Activated naive CD8-positive, alpha-beta T cell treated with anti-CD3 and anti-CD28 coated beads for 36 hours (primary cell): Measurements from ENCODE around the gene REL. TPM values are rescaled to one million over a fixed set of nuclear protein-coding genes. Genes with fewer than 3 reads are reported as not detected.
"Not testable (repeated sequence)": the region's sequence is repeated elsewhere in the genome, so short reads cannot be mapped to it uniquely, and the experiment has no call there.

Experiments used
- DNase-seq: peaks from one replicate; pipeline ENCODE4 v3.0.0; 2021
- H3K27ac Mint-ChIP-seq: one replicate; pipeline ENCODE4 v1.8.0; 2022; ENCODE audit warnings: mild to moderate bottlenecking, moderate library complexity, mixed read lengths
- H3K27me3 Mint-ChIP-seq: one replicate; pipeline ENCODE4 v1.8.0; 2022; ENCODE audit warnings: mild to moderate bottlenecking, mixed read lengths
- H3K36me3 Mint-ChIP-seq: one replicate; pipeline ENCODE4 v1.8.0; 2021; ENCODE audit warnings: mild to moderate bottlenecking, mixed read lengths
- H3K4me1 Mint-ChIP-seq: one replicate; pipeline ENCODE4 v1.8.0; 2021; ENCODE audit warnings: mixed read lengths
- H3K4me3 Mint-ChIP-seq: one replicate; pipeline ENCODE4 v1.8.0; 2022; ENCODE audit warnings: mild to moderate bottlenecking, moderate library complexity, mixed read lengths
- H3K9me3 Mint-ChIP-seq: one replicate; pipeline ENCODE4 v1.8.0; 2022; ENCODE audit warnings: mixed read lengths
- total RNA-seq, 2 experiments: library from RNA; stranded (reverse); gene quantifications; one replicate each; pipeline ENCODE4 v1.2.3, GENCODE V29; 2021

The REL gene
- total RNA-seq, 2 experiments from 2014 or later: 61.5 to 62.4 TPM

DNA sequence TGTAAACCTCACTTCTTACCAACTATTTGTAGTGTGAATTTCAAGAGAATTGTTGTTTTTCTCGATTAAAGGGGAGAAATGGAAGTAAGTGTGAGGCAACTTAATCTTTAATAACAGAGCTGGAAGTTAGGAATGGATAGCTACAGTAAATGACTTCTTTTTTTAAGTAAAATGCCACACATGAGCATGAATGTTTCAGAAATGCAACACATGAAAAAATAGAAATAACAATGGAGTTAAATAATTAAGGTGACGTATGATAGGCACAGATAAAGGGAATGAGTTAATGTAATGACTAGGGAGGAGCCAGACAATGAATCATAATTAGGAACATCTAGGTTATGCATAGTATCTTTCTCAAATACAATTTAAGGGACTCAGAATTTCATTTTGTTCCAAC lies 3.4 kb downstream of the REL start:
- peak overlapping the region; percentile 92 for H3K4me3 Mint-ChIP-seq
- no peak for DNase-seq
- peak overlapping the region; percentile 90 for H3K27ac Mint-ChIP-seq
- H3K36me3 Mint-ChIP-seq: peaks cover 60% of the 10 kb centered on the region
- H3K4me1 Mint-ChIP-seq: peaks cover 45% of the 10 kb centered on the region
- no peaks in the 10 kb centered on the region for H3K9me3 Mint-ChIP-seq
- H3K27me3 Mint-ChIP-seq: no peaks in the 10 kb centered on the region

DNA sequence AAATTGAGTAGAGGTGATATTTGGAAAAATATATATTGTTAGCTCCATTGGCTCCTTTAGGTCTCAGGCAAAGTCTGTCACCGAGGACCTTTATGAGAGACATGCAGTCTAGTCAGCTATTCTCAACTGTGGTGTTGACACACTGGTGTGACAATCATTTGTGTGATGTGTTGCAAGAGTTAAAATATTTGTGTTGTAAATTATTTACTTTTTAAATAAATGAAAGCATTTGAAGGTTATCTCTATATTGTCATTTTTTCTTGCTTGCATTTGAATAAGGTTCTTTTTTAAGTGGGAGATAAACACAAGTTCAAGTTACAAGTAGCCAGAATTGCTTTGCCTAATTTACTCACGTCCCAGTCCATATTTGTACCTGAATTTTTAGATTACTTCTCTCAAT lies 4.3 kb downstream of the REL start:
- no peak for DNase-seq
- H3K36me3 Mint-ChIP-seq: peaks cover 63% of the 10 kb centered on the region
- peak overlapping the region; percentile 90 for H3K27ac Mint-ChIP-seq
- H3K4me3 Mint-ChIP-seq: peak overlapping the region; percentile 92
- peaks cover 45% of the 10 kb centered on the region for H3K4me1 Mint-ChIP-seq
- peaks cover 1% of the 10 kb centered on the region for H3K9me3 Mint-ChIP-seq
- no peaks in the 10 kb centered on the region for H3K27me3 Mint-ChIP-seq

DNA sequence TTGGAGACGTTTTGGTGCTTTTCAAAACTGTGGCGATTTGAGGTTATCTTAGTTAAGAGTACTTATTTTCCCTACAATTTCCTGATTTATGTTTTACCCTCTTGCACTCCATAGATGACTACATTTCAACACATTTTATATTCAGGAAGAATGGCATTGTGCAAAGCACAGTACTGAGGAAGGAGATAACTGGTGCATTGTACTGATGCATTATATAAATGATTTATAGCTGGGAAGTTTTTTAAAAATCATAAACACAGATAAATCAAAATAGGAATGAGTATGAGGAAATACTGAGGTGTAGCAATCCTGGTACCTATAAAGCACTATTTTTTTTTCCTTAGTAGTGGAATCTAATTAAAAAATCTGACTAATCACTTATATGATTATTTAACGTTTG lies 5.6 kb downstream of the REL start:
- no peak overlapping the region for H3K27ac Mint-ChIP-seq
- peak overlapping the region; percentile 58 for H3K4me3 Mint-ChIP-seq
- peaks cover 67% of the 10 kb centered on the region for H3K36me3 Mint-ChIP-seq
- H3K4me1 Mint-ChIP-seq: peaks cover 57% of the 10 kb centered on the region
- H3K9me3 Mint-ChIP-seq: peaks cover 1% of the 10 kb centered on the region
- no peaks in the 10 kb centered on the region for H3K27me3 Mint-ChIP-seq
- no peak for DNase-seq

DNA sequence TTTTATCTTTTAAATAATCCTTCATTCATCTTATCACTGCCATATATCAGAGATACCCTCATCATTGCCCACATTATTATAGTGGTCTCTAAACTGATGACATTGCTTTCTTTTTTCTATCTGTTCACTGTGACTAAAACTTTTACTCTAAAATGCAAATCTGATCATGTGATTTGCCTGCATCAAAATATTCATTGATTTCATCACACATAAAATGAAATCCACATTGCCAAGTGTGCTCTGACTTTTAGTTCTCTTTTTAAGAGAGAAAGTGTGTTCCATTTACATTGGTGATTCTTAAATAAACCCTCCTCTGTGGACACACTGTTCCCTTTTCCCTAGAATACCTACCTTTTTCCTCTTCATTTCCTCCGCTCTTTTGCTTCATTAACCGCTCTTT lies 7.5 kb downstream of the REL start:
- peak overlapping the region; percentile 75 for H3K27ac Mint-ChIP-seq
- peak overlapping the region; percentile 47 for H3K4me3 Mint-ChIP-seq
- peaks cover 61% of the 10 kb centered on the region for H3K36me3 Mint-ChIP-seq

DNA sequence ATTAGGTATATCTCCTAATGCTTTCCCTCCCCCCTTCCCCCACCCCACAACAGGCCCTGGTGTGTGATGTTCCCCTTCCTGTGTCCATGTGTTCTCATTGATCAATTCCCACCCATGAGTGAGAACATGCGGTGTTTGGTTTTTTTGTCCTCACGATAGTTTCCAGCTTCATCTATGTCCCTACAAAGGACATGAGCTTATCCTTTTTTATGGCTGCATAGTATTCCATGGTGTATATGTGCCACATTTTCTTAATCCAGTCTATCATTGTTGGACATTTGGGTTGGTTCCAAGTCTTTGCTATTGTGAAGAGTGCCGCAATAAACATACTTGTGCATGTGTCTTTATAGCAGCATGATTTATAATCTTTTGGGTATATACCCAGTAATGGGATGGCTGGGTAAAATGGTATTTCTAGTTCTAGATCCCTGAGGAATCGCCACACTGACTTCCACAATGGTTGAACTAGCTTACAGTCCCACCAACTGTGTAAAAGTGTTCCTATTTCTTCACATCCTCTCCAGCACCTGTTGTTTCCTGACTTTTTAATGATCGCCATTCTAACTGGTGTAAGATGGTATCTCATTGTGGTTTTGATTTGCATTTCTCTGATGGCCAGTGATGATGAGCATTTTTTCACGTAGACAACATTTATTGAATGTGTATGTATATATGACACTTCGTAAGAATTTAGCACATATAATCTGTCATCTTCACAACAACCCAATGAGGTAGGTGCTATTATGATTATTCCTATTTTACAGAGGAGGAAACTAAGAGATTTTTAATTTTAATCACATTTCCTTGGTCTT lies 8.4 kb downstream of the REL start:
- Mint-ChIP-seq H3K36me3 (peaks cover 63% of the 10 kb centered on the region), H3K4me3 (peak overlapping the region; percentile 54), H3K27ac (peak overlapping the region; percentile 59), H3K4me1 (peaks cover 64% of the 10 kb centered on the region)
- not testable (repeated sequence) for H3K9me3 Mint-ChIP-seq, H3K27me3 Mint-ChIP-seq, DNase-seq

More for the DNA sequence above, 7.5 kb downstream of the REL start:
- Mint-ChIP-seq H3K27me3 (no peaks in the 10 kb centered on the region), H3K9me3 (peaks cover 1% of the 10 kb centered on the region), H3K4me1 (peaks cover 62% of the 10 kb centered on the region)
- DNase-seq: no peak

DNA sequence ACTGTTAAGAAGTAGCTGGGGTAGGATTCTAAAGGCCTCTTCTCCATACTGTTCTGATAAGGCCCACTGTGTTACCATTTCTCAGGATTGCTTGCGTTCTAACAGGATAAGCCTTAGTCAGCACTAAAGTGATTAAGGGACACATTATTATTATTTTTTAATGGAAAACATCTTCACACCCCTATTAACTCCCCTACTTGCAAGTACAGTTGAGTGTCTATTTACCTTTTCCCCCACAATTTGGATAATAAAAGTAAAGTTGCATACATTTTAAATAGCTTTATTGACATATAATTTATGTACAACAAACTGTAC lies 9.0 kb downstream of the REL start:
- no peaks in the 10 kb centered on the region for H3K27me3 Mint-ChIP-seq
- peaks cover 61% of the 10 kb centered on the region for H3K36me3 Mint-ChIP-seq
- H3K9me3 Mint-ChIP-seq: peaks cover 1% of the 10 kb centered on the region
- peak overlapping the region; percentile 67 for H3K27ac Mint-ChIP-seq
- no peak for DNase-seq
- peaks cover 61% of the 10 kb centered on the region for H3K4me1 Mint-ChIP-seq
- peak overlapping the region; percentile 54 for H3K4me3 Mint-ChIP-seq

DNA sequence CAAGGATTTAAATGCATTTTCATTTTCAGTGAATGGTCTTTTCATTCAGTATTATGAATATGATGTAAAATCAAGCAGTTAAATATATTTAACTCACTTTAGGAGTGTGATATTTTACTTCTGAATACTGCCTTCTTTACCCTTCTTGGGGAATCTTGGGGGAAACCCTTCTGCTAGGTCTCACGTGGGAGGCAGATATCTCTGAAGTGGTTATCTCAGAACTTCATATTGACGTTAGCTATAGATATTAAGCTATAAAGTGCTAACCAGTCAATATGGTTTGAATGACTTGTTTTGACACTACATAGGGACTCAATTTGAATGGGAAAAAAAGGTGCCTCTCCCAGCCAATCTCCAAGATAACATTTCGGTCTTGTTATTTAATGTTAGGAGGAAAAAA lies 9.8 kb downstream of the REL start:
- H3K27me3 Mint-ChIP-seq: no peaks in the 10 kb centered on the region
- H3K36me3 Mint-ChIP-seq: peaks cover 56% of the 10 kb centered on the region
- peaks cover 54% of the 10 kb centered on the region for H3K4me1 Mint-ChIP-seq

DNA sequence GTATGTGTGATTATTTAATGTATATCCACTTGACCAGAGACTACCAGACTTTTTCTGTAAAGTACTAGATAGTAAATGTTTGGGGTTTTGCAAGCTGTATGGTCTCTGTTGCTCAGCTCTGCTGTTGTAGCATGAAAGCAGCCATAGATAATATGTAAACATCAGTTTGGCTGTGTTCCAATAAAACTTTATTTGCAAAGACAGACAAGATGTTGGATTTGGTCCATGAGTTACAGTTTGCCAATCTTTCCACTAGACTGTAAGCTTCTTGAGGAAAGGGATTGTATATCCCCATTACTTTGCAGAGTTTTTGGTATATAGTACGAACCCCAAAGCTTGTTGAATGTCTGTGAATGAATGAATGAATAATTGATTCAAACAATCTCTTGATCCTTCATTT lies 17.2 kb downstream of the REL start:
- peak overlapping the region; percentile 26 for H3K4me3 Mint-ChIP-seq
- DNase-seq: no peak
- H3K36me3 Mint-ChIP-seq: peaks cover 63% of the 10 kb centered on the region
- peaks cover 48% of the 10 kb centered on the region for H3K4me1 Mint-ChIP-seq
- peak overlapping the region; percentile 95 for H3K27ac Mint-ChIP-seq
- no peaks in the 10 kb centered on the region for H3K27me3 Mint-ChIP-seq
- no peaks in the 10 kb centered on the region for H3K9me3 Mint-ChIP-seq

More for the DNA sequence above, 9.8 kb downstream of the REL start:
- Mint-ChIP-seq H3K4me3 (peak overlapping the region; percentile 63), H3K9me3 (peaks cover 1% of the 10 kb centered on the region), H3K27ac (peak overlapping the region; percentile 76)
- no peak for DNase-seq

DNA sequence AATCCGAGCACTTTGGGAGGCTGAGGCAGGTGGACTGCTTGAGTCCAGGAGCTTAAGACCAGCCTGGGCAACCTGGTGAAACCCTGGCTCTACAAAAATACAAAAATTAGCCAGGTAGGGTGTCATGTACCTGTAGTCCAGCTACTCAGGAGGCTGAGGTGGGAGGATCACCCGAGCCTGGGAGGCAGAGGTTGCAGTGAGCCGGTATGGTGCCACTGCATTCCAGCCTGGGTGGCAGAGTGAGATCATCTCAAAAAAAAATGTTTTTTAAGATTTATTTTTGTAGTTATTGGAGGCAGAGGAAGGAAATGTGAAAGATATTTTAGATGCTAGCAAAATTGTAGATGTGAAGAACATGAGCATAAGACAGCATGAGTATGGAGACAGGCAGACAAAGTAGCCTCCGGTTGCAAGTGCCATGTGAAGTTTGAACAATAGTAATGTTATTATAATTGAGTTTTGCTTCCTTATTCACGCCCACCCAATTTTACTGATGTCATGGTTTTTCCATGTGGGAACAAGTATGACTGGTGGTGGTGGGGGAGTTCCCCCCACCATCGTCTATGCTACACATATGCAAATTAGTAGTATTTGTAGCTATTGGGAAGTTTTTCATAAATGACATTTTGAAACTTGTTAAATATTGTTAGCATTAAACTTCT lies 18.0 kb downstream of the REL start:
- peaks cover 42% of the 10 kb centered on the region for H3K4me1 Mint-ChIP-seq

DNA sequence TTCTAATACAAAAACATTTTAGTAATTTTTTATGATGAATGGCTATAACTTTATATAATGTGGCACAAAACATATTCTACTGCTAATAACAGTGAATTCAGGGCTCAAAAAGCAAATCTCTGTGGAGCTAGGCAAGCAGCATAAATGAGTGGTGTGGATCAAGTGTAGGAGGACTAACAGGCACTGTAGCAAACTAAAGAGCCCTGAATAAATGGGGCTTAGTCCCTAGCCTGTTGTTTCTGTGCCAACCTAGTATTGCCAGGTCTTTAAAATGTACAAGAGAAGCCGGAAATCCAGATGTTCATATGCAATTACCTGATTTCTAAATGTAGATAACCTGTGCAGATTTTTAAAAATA lies 18.5 kb downstream of the REL start:
- H3K27me3 Mint-ChIP-seq: no peaks in the 10 kb centered on the region
- peak overlapping the region; percentile 95 for H3K27ac Mint-ChIP-seq
- no peak for DNase-seq
- H3K4me1 Mint-ChIP-seq: peaks cover 41% of the 10 kb centered on the region
- H3K9me3 Mint-ChIP-seq: no peaks in the 10 kb centered on the region
- peak overlapping the region; percentile 47 for H3K4me3 Mint-ChIP-seq
- H3K36me3 Mint-ChIP-seq: peaks cover 60% of the 10 kb centered on the region

More for the DNA sequence above, 18.0 kb downstream of the REL start:
- Mint-ChIP-seq H3K36me3 (peaks cover 59% of the 10 kb centered on the region), H3K27me3 (no peaks in the 10 kb centered on the region), H3K27ac (peak overlapping the region; percentile 95), H3K4me3 (peak overlapping the region; percentile 47), H3K9me3 (no peaks in the 10 kb centered on the region)
- DNase-seq: peak; percentile 62

DNA sequence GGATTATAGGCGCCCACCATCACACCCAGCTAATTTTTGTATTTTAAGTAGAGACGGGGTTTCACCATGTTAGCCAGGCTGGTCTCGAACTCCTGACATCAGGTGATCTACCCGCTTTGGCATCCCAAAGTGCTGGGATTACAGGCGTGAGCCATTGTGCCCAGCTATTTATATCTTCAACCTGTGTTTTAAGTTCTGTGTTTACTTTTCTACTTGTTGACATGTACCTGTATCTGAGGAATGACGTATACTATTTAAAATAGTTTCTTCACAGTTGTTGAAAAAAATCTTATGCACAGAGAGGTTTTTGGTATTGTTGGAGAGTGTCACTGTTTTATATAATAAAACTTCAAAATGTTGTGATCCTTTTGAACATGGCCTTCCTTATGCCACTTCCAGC lies 19.9 kb downstream of the REL start:
- H3K9me3 Mint-ChIP-seq, H3K4me3 Mint-ChIP-seq, H3K27me3 Mint-ChIP-seq, DNase-seq, H3K27ac Mint-ChIP-seq: not testable (repeated sequence)
- Mint-ChIP-seq H3K36me3 (peaks cover 69% of the 10 kb centered on the region), H3K4me1 (peaks cover 51% of the 10 kb centered on the region)

DNA sequence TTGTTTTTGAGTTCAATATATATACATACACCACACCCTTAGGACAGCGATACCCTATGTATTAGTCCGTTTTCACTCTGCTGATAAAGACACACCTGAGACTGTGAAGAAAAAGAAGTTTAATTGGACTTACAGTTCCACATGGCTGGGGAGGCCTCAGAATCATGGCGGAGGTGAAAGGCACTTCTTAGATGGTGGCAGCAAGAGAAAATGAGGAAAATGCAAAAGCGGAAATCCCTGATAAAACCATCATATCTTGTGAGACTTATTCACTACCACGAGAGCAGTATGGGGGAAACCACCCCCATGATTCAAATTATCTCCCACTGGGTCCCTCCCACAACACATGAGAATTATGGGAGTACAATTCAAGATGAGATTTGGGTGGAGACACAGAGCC lies 24.5 kb downstream of the REL start:
- not testable (repeated sequence) for H3K4me3 Mint-ChIP-seq, H3K9me3 Mint-ChIP-seq, H3K27me3 Mint-ChIP-seq, DNase-seq
- Mint-ChIP-seq H3K4me1 (peaks cover 21% of the 10 kb centered on the region), H3K27ac (peak overlapping the region; percentile 52), H3K36me3 (peaks cover 49% of the 10 kb centered on the region)

DNA sequence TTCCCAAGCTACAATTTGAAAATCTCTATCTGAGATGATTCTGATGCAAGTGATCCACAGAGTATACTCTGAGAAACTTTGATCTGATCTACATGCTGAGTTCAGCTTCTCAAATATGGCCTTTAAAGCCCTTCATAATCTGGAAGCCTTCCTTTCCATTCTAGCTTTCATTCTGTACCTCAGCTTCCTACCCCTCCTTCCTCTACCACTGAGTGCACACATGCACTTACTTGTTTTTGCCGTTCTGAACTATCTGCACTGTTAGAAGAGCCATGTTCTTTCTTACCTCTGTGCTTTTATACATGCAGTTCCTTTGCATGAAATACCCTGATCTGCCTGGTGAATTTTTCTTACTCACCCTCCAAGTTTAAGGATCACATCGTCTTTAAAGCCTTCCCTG lies 25.0 kb downstream of the REL start:
- no peak for DNase-seq
- peaks cover 50% of the 10 kb centered on the region for H3K36me3 Mint-ChIP-seq
- no peaks in the 10 kb centered on the region for H3K27me3 Mint-ChIP-seq
- H3K4me3 Mint-ChIP-seq: no peak overlapping the region
- H3K9me3 Mint-ChIP-seq: no peaks in the 10 kb centered on the region
- peak overlapping the region; percentile 52 for H3K27ac Mint-ChIP-seq
- H3K4me1 Mint-ChIP-seq: peaks cover 20% of the 10 kb centered on the region

DNA sequence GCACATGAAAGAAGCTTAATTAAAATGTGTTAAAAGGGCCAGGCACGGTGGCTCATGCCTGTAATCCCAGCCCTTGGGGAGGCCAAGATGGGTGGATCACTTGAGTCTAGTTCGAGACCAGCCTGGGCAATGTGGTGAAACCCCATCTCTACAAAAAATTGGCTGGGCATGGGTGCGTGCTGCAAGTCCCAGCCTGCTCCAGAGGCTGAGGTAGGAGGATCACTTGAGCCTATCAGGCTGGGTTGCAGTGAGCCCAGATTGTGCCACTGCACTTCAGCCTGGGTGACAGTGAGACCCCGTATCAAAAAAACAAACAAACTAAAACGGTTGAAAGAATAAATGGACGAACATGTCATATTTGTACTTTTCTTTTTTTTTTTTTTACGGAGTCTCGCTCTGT lies 26.0 kb downstream of the REL start:
- Mint-ChIP-seq H3K9me3 (no peaks in the 10 kb centered on the region), H3K4me3 (no peak overlapping the region), H3K27me3 (no peaks in the 10 kb centered on the region), H3K36me3 (peaks cover 49% of the 10 kb centered on the region), H3K4me1 (peaks cover 21% of the 10 kb centered on the region), H3K27ac (no peak overlapping the region)
- no peak for DNase-seq

DNA sequence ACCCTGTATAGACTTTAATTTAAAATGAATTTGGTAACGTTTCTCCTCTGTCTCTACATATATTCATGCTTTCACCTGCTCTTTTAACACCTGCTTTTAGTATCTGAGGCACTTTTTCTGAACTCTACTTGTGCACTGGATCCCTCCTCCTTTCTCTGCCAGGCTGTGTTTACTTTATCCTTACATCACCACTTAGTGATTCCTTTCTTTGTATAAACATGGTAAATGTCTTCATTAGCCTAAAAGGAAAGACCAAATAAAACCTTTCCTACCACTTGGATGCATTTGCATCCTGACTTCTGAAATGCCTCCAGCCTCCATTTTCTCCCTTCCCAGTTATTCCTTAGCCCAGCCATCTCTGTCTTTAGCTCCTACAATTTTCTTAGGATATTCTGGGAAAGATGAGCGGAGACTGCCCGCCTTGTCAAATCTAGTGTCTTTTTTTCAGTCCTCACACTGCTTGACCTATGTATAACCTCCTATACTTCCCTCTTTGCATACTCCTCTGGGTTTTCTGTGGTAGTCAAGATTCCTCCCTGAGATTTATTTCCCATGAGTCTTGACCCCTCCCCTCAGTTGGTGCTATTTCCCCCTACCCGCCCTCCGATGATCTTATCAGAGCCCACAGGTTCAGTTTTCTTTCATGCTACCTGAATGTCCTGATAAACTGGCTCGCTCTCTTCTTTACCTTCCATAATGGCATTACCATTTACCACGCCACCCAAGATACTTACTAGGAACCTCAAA lies 44.8 kb downstream of the REL start:
- Mint-ChIP-seq H3K9me3 (peaks cover 8% of the 10 kb centered on the region), H3K27ac (no peak overlapping the region), H3K4me1 (peaks cover 3% of the 10 kb centered on the region), H3K27me3 (no peaks in the 10 kb centered on the region), H3K36me3 (peaks cover 49% of the 10 kb centered on the region), H3K4me3 (no peak overlapping the region)
- DNase-seq: no peak
